Tibial artery (tissue), 4 donors: Measurements from ENCODE around the gene BMPR1B.

Source experiments
- DNase-seq, 2 donors: peaks; one replicate each; pipeline ENCODE4 v3.0.0-alpha.2; 2019
- H3K27ac ChIP-seq, 2 donors: fragments of 200-600 bp; sonication (generic) in 1 of 2; 1 replicate in 1 of 2; 2 replicates in 1 of 2; pipeline ENCODE4 v1.5.1; 2018 to 2019; ENCODE audit warnings: mild to moderate bottlenecking in 1 of 2
- H3K27me3 ChIP-seq, 2 donors: fragments of 200-600 bp; sonication (generic) in 1 of 2; one replicate each; pipeline versions ENCODE4 v1.5.1 to v1.6.0; 2016 to 2019
- H3K36me3 ChIP-seq, 3 donors: fragments of 200-600 bp; sonication (generic) in 2 of 3; one replicate each; pipeline ENCODE4 v1.5.1; 2016 to 2019; ENCODE audit warnings: mild to moderate bottlenecking in 2 of 3
- H3K4me1 ChIP-seq, 4 donors: fragments of 200-600 bp; sonication (generic) in 2 of 4; 1 replicate in 3 of 4; 2 replicates in 1 of 4; pipeline ENCODE4 v1.5.1; 2016 to 2019
- H3K4me3 ChIP-seq, 2 donors: fragments of 200-600 bp; sonication (generic) in 1 of 2; 1 replicate in 1 of 2; 2 replicates in 1 of 2; pipeline ENCODE4 v1.5.1; 2018 to 2019; ENCODE audit warnings: mild to moderate bottlenecking in 2 of 2
- H3K9me3 ChIP-seq, 3 donors: fragments of 200-600 bp; sonication (generic) in 1 of 3; one replicate each; pipeline ENCODE4 v1.5.1; 2016 to 2019
- intact Hi-C: fragments of 100-400 bp; cut with DNase I; formaldehyde crosslinking; loops from one replicate; pipeline ENCODE4 v1.15.0; 2023; ENCODE audit warnings: low total_unique reads
- TF ChIP-seq, protein P1 (sequence below), 2 experiments: fragments of 200-600 bp in 1 of 2; fragments of 450-650 bp in 1 of 2; IDR thresholded peaks; one replicate each; pipeline ENCODE4 v1.5.1; 2017 to 2019; ENCODE audit warnings: antibody characterized with exemption in 2 of 2, mild to moderate bottlenecking in 1 of 2, moderate library complexity in 1 of 2

BMPR1B gene

DNA sequence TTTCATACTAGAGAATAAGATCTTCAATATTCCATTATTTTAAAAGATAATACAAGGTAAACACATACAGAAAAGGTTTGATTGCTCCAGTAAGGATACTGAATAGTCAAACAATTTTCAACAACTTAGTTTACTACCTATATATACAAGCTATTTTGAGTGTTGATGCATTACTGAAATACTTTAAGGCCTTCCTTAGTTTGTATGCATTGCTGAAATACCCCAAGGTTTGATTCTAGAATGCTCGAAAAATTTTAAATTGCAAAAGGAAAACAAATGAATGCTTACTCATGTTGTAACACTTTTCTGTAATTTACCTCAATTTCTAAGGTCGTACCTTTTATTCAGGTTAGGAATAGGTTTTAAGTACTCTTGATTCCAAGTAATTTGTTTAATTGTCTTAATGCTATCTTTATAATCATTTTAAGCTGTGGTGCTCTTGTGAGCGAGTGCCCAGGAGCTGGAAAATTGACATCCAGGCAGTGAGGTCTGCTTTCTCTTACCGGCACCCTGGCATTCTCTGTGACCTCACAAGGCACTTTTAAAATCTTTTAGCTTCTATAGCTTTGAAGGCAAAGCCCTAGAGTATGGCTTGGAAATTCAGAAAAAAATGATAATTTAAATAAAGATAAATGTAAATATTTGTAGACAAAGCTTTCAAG lies 114.0 kb downstream of the BMPR1B start:
- Histone ChIP-seq H3K36me3 (no peaks in the 10 kb centered on the region), H3K27ac (no peak overlapping the region), H3K9me3 (no peaks in the 10 kb centered on the region), H3K4me3 (no peak overlapping the region), H3K4me1 (no peaks in the 10 kb centered on the region), H3K27me3 (no peaks in the 10 kb centered on the region)
- TF ChIP-seq, protein P1, sequence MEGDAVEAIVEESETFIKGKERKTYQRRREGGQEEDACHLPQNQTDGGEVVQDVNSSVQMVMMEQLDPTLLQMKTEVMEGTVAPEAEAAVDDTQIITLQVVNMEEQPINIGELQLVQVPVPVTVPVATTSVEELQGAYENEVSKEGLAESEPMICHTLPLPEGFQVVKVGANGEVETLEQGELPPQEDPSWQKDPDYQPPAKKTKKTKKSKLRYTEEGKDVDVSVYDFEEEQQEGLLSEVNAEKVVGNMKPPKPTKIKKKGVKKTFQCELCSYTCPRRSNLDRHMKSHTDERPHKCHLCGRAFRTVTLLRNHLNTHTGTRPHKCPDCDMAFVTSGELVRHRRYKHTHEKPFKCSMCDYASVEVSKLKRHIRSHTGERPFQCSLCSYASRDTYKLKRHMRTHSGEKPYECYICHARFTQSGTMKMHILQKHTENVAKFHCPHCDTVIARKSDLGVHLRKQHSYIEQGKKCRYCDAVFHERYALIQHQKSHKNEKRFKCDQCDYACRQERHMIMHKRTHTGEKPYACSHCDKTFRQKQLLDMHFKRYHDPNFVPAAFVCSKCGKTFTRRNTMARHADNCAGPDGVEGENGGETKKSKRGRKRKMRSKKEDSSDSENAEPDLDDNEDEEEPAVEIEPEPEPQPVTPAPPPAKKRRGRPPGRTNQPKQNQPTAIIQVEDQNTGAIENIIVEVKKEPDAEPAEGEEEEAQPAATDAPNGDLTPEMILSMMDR (IDR thresholded peaks at IDR 0.05) = no peak
- no peak for DNase-seq
- intact Hi-C loops = no loop called here

DNA sequence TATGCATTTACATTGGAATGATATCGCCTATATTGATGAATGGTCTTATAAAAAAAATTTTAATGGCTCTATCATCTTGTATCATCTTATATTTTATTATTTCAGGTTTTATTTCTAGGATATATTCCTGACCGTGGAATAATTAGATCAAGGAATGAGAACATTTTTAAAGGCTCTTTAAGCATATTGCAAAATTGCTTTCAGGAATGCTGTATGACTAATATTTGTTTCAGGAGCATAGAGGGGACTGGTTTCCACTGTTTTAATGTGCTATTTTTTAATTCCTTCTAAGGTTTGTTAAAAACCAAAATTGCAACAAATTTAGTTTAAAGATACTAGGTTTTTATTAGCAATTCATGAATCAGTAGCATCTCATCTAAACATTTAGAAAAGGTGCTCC lies 120.2 kb downstream of the BMPR1B start:
- Histone ChIP-seq H3K4me1 (no peaks in the 10 kb centered on the region), H3K27ac (no peak overlapping the region), H3K27me3 (no peaks in the 10 kb centered on the region), H3K4me3 (no peak overlapping the region), H3K36me3 (no peaks in the 10 kb centered on the region), H3K9me3 (no peaks in the 10 kb centered on the region)
- TF ChIP-seq, protein P1 (IDR thresholded peaks at IDR 0.05) = no peak
- DNase-seq = no peak
- intact Hi-C loops = no loop called here

DNA sequence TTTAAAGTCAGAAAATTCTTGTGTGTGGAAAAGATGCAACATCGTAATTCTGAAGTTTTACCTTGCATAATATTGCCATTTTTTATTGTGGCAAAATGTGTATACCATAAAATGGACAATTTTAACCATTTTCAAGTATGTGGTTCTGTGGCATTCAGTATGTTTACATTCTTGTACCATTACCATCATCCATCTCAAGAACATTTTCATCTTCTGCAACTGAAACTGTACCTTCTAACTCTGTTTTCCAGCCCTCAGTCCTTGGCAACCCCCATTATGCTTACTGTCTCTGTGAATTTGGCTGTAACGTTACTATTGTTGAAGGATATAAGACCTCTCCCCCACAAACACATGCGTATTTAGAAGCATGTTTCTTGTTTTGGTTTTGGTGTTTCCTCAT lies 123.2 kb downstream of the BMPR1B start:
- intact Hi-C loops = no loop called here
- Histone ChIP-seq H3K27ac (no peak overlapping the region), H3K4me1 (no peaks in the 10 kb centered on the region), H3K4me3 (no peak overlapping the region), H3K27me3 (no peaks in the 10 kb centered on the region), H3K9me3 (no peaks in the 10 kb centered on the region), H3K36me3 (no peaks in the 10 kb centered on the region)
- no peak for DNase-seq
- TF ChIP-seq, protein P1 (IDR thresholded peaks at IDR 0.05) = no peak

DNA sequence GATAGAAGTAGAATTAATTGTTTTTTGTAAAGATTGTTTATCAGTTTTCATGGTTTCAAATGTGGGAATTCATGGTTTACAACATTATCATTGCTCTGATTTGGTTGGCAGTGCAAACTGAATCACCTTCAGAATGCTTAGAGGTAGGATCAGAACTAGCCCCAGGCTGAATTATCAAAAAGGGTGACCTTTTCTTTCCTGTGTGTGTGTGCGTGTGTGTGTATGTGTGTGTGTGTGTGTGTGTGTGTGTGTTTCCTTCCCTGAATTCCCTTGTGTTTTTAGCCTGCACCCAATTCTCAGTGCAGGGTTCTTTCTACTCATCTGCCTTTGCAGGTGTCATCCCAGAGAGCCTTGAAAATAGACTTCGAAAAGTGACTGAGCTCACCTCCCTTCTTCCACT lies 125.0 kb downstream of the BMPR1B start:
- H3K36me3 ChIP-seq = no peaks in the 10 kb centered on the region
- no peak overlapping the region for H3K4me3 ChIP-seq
- no peak for DNase-seq
- no peaks in the 10 kb centered on the region for H3K9me3 ChIP-seq
- H3K27ac ChIP-seq = no peak overlapping the region
- intact Hi-C loops = no loop called here
- no peaks in the 10 kb centered on the region for H3K4me1 ChIP-seq
- no peaks in the 10 kb centered on the region for H3K27me3 ChIP-seq
- TF ChIP-seq, protein P1 (IDR thresholded peaks at IDR 0.05) = no peak

DNA sequence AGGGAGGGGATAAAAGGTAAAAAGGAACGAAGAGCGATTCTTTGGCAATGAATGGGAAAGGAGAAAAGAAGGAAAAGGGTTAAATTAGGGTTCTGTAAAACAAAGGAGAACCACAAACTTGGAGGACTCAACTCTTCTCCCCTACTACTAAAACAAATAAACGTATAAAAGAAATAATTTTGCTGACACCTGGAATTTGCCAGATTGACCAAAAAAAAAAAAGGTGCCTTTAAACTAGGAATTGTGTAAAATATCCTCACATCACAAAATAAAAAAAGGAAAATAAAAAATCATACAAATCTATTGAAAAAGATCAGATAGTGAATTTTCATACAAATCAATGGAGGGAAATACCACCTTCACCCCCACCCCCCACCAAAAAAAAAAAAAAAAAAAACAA lies 129.3 kb downstream of the BMPR1B start:
- H3K27me3 ChIP-seq = no peaks in the 10 kb centered on the region

More for the DNA sequence above, 129.3 kb downstream of the BMPR1B start:
- H3K4me3 ChIP-seq = no peak overlapping the region
- no peaks in the 10 kb centered on the region for H3K36me3 ChIP-seq
- TF ChIP-seq, protein P1 (IDR thresholded peaks at IDR 0.05) = no peak
- no peak overlapping the region for H3K27ac ChIP-seq
- intact Hi-C loops = no loop called here
- DNase-seq = no peak
- no peaks in the 10 kb centered on the region for H3K4me1 ChIP-seq
- no peaks in the 10 kb centered on the region for H3K9me3 ChIP-seq
